Choroid plexus epithelial cell (primary cell): ENCODE measurements around the gene UBXN10.

ENCODE experiments used
- DNase-seq: peaks from one replicate; pipeline ENCODE4 v3.0.0-alpha.2; 2010; ENCODE audit warnings: low read depth
- H3K4me3 ChIP-seq: 2 replicates; pipeline ENCODE4 v1.5.1; 2011; ENCODE audit warnings: low read depth, mild to moderate bottlenecking, control low read depth, low read length, moderate library complexity
- TF ChIP-seq, protein P1 (sequence below): conservative IDR thresholded peaks from 2 replicates; pipeline ENCODE4 v1.5.1; 2011; ENCODE audit warnings: low read depth, mild to moderate bottlenecking, control low read depth, inconsistent platforms, low read length, moderate library complexity

Gene UBXN10

DNA sequence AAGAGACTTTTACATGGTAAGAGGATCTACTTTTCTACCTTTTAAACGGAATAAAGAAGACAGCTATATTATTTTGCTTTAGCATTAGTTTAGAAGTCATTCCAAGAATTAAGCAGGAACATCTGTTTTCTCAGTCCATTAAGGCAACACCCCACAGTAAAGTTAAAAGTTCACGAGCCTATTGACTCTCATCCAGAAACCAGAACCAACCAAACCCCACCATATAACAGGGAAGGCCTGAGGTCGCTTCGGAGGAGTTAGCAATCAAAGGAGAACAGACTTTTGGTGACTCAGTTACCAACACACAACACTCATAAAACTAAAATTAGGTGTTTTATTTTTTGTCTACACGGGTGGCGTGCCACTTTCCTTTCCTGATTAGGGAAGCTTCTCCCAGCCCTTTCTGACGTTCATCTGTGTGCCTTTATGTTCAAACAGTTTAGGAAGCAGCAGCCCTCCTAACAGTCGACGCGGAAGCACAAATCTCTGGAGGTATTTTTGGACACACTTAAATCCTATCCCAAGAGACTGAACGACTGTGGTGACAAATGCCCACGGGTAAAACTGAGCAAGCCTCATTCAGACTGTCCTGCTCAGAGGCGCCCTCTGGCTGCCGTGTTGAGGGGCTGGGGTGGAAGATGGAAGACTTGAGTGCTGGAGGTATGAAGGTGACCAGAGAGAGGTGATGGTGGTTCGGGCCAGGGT lies 9.0 kb downstream of the UBXN10 start:
- DNase-seq, result peak; percentile 64
- H3K4me3 ChIP-seq, result no peak overlapping the region
- TF ChIP-seq, protein P1, sequence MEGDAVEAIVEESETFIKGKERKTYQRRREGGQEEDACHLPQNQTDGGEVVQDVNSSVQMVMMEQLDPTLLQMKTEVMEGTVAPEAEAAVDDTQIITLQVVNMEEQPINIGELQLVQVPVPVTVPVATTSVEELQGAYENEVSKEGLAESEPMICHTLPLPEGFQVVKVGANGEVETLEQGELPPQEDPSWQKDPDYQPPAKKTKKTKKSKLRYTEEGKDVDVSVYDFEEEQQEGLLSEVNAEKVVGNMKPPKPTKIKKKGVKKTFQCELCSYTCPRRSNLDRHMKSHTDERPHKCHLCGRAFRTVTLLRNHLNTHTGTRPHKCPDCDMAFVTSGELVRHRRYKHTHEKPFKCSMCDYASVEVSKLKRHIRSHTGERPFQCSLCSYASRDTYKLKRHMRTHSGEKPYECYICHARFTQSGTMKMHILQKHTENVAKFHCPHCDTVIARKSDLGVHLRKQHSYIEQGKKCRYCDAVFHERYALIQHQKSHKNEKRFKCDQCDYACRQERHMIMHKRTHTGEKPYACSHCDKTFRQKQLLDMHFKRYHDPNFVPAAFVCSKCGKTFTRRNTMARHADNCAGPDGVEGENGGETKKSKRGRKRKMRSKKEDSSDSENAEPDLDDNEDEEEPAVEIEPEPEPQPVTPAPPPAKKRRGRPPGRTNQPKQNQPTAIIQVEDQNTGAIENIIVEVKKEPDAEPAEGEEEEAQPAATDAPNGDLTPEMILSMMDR, result peak; percentile 94

DNA sequence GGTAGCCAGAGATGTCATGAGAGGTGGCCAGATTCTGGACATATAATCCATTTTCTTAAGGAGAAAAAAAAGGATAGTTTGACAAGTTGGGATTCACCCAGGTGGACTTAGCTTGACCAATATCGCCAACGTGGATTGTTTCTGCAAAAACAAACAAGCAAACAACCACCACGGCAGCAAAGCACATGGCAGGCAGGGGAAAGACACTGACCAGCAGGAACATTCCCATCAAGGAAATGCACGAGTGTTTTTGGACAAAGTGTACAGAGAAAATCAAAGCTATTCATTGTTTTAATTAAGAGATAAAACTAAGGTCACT lies 9.5 kb downstream of the UBXN10 start:
- no peak for DNase-seq
- TF ChIP-seq, protein P1, result no peak

DNA sequence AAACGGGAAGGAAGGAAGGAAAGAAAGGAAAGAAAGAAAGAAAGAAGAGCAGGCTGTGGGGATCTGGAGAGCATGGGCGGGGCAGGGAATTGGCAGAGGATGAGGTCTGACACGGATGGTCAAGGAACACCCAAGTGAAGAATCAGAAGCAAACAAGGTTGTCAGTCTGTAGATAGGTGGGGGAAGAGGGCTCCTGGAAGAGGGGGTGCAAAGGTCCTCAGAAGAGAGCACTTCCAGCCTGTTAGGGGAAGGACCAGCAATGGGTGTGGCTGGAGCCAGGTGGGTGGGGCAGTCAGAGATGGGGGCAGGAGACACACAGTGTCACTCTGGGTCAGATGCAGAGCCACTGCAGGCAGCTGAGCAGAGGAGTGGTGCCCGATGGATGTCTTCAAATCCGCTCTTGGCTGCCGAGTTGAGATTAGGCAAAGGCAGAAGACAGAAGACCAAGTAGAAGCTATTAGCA lies 11.5 kb downstream of the UBXN10 start:
- TF ChIP-seq, protein P1, result no peak
- H3K4me3 ChIP-seq, result no peak overlapping the region
- DNase-seq, result no peak

More for the DNA sequence above, 9.5 kb downstream of the UBXN10 start:
- no peak overlapping the region for H3K4me3 ChIP-seq

DNA sequence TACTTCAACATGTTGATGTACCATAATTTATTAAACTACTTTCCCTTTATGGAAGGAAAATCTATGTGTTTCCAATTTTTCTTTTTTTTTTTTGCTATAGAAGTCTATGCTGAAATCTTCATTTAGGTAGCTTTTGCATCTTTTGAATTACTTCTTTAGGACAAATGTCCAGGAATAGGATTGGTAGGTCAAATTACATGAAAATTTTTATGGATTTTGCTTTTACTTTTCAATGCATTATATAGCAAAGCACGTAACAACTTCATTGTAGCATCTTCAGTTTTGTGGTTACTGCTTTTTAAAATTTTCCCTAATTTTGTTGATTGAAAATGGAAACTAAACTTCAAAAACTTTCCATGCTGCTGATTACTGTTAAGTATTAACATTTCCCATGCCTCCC lies 12.4 kb downstream of the UBXN10 start:
- no peak overlapping the region for H3K4me3 ChIP-seq
- TF ChIP-seq, protein P1, result no peak
- DNase-seq, result no peak

DNA sequence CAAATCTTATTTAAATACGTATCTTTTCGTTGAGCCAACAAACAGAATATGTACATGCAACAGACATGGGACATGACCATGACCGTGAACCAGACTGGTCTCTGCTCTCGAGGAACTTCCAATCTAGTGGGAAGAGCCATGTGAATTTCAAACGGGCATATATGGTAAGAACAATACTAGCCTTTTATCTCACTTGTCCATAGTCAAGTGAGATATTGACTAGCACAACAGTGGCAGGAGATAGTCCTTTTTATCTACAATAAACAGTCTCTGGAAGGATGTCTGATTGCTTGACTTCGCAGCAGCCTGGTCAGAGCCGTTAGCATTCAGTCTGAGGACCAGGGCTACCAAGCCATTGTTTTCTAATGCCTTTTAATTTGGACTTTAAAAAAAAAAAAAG lies 13.0 kb downstream of the UBXN10 start:
- no peak for DNase-seq
- TF ChIP-seq, protein P1, result no peak
- H3K4me3 ChIP-seq, result no peak overlapping the region

DNA sequence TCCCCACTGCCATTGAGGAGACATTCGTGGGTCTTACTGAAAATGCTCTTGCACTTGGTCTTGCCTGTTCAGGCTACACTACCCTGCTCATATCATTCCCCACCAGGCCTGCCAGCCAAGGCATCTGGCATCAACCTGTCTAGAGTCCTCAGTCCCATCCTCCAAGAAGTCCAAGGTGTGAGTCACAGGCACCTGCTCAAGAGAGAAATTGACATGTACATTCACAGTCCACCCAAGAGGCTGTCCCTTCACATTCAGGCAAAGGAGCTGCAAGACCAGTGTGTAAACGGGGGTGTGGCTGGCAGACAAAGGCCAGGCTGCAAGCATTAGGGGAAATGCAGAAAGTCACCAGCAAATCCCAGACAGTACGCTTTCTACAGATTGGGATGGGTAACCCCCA lies 13.5 kb downstream of the UBXN10 start:
- no peak for DNase-seq
- no peak overlapping the region for H3K4me3 ChIP-seq
- TF ChIP-seq, protein P1, result no peak

DNA sequence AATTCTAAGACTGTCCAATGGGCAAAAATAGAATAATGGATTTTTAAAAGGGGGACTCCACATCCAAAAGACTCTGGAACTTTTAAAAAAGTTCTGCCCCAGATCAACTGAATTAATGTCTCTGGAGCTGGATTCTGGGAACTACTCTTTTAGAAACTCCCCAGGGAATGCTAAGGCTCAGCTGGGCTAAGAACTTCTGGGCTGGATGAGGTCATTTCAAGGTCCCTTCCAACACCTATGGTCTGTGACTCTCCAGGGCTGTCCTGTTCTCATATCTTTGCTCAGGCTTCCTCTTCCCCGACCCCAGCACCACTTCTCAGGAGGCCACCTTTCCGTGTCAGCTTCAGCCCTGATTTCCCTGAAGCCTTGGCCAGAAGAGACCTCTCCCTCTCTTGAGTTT lies 13.9 kb downstream of the UBXN10 start:
- TF ChIP-seq, protein P1, result no peak
- DNase-seq, result no peak
- no peak overlapping the region for H3K4me3 ChIP-seq
